Stimulated activated CD8-positive, alpha-beta memory T cell treated with anti-CD3 and anti-CD28 coated beads, Interleukin-2, amount 100 ng/mL, for 48 hours (primary cell): ENCODE measurements around the gene PLA2G4B.

Experiments used
- DNase-seq, 2 donors: peaks; one replicate each; pipeline ENCODE4 v3.0.0-alpha.2; 2020; ENCODE audit warnings: low read depth in 2 of 2

PLA2G4B gene

GRCh38 chr15:41885841-41886240 lies 47.2 kb downstream of the PLA2G4B start:
- no peak for DNase-seq

- no peak for DNase-seq
These were observed 48.1 kb downstream of the PLA2G4B start for GRCh38 chr15:41886741-41887140.

- DNase-seq, result no peak
These were observed 48.5 kb downstream of the PLA2G4B start for GRCh38 chr15:41887161-41887560.

- DNase-seq, result no peak
These were observed 49.2 kb downstream of the PLA2G4B start for GRCh38 chr15:41887893-41888292.

- DNase-seq, result no peak
These were observed 50.1 kb downstream of the PLA2G4B start for GRCh38 chr15:41888662-41889253.

GRCh38 chr15:41890050-41890690 lies 51.5 kb downstream of the PLA2G4B start:
- no peak for DNase-seq

GRCh38 chr15:41891226-41891625 lies 52.6 kb downstream of the PLA2G4B start:
- DNase-seq, result no peak

GRCh38 chr15:41891946-41892345 lies 53.3 kb downstream of the PLA2G4B start:
- no peak for DNase-seq

GRCh38 chr15:41892621-41893421 lies 54.2 kb downstream of the PLA2G4B start:
- no peak for DNase-seq

- no peak for DNase-seq
These were observed 55.0 kb downstream of the PLA2G4B start, which contains the start of gene SPTBN5 for GRCh38 chr15:41893422-41894250. SPTBN5 (minus strand) TSS chr15:41894053; CDS start chr15:41893497, 556 bp downstream.

- DNase-seq, result no peak
These were observed 55.7 kb downstream of the PLA2G4B start for GRCh38 chr15:41894251-41894790.

- peak; percentile 65 to 67 for DNase-seq
These were observed 56.3 kb downstream of the PLA2G4B start for GRCh38 chr15:41894791-41895463.

- no peak for DNase-seq
These were observed 56.8 kb downstream of the PLA2G4B start for GRCh38 chr15:41895491-41895890.

GRCh38 chr15:41895957-41896356 lies 57.3 kb downstream of the PLA2G4B start:
- no peak for DNase-seq

- no peak for DNase-seq
These were observed 57.9 kb downstream of the PLA2G4B start for GRCh38 chr15:41896566-41896965.

GRCh38 chr15:41897363-41897799 lies 58.7 kb downstream of the PLA2G4B start:
- no peak for DNase-seq
